ENCODE measurements around the gene OXTR.

DNA sequence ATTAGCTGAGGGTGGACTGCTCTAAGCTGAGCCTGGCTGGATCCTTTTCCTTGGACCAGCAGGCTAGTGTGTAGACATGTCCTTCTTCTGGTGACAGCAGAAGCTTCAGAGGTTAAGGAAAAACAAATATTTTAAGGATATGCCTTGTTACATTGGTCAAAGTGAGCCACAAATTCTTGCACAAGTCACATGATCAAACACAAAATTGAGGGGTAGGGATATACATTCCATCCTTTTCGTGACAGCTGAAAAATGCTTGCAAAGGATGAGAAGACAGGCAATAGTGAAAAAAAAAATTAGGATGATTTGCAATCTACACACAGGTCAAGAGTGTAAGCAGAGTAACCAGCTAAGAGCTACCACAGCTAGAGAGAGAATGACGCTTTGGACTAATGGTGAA is 21.1 kb upstream of the OXTR start:
- TF ChIP-seq ZNF274 (IDR thresholded peaks at IDR 0.05; ENCODE audit: low read depth, low read length) (no peak), YY1 (IDR thresholded peaks at IDR 0.05; ENCODE audit: insufficient read depth, insufficient read length) (no peak)
